ENCODE data around the gene DHRS13. TPM values are rescaled to one million over a fixed set of nuclear protein-coding genes. Genes with fewer than 3 reads are reported as not detected.

Gene DHRS13
- total and polyA plus RNA-seq, 2 experiments from 2014 or later, result 35.4 to 40.9 TPM

DNA sequence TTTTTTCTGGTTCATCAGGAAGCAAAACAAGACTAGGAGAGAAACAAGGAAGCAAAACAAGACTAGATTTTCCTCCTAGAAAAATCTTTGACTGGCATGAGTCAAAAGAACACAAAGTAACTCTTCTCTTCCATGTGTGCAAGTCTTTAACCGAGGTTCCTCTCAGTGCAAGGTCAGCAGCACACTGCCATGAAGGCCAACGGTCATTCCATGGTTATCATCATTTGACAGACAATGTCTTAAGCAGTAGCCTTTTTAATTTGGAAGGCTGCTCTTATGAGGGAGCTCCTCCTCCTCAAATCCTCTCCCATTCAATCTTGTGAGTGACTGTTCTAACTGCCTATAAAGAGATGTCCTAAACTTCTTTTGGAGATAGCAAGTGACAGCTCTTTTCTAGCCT lies 15.4 kb upstream of the DHRS13 start:
- Histone ChIP-seq H3K4me1 (ENCODE audit: low read depth) (no peaks in the 10 kb centered on the region), H3K4me3 (no peak overlapping the region), H3K27ac (no peak overlapping the region), H3K27me3 (no peaks in the 10 kb centered on the region), H3K36me3 (peaks cover 89% of the 10 kb centered on the region), H3K9me3 (ENCODE audit: low read depth) (no peaks in the 10 kb centered on the region)
- DNase-seq (ENCODE audit: low read depth in 1 of 2, low spot score in 1 of 2), result no peak
- TF ChIP-seq, protein P1, sequence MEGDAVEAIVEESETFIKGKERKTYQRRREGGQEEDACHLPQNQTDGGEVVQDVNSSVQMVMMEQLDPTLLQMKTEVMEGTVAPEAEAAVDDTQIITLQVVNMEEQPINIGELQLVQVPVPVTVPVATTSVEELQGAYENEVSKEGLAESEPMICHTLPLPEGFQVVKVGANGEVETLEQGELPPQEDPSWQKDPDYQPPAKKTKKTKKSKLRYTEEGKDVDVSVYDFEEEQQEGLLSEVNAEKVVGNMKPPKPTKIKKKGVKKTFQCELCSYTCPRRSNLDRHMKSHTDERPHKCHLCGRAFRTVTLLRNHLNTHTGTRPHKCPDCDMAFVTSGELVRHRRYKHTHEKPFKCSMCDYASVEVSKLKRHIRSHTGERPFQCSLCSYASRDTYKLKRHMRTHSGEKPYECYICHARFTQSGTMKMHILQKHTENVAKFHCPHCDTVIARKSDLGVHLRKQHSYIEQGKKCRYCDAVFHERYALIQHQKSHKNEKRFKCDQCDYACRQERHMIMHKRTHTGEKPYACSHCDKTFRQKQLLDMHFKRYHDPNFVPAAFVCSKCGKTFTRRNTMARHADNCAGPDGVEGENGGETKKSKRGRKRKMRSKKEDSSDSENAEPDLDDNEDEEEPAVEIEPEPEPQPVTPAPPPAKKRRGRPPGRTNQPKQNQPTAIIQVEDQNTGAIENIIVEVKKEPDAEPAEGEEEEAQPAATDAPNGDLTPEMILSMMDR (IDR thresholded peaks at IDR 0.05; ENCODE audit: low read depth, low read length), result no peak

DNA sequence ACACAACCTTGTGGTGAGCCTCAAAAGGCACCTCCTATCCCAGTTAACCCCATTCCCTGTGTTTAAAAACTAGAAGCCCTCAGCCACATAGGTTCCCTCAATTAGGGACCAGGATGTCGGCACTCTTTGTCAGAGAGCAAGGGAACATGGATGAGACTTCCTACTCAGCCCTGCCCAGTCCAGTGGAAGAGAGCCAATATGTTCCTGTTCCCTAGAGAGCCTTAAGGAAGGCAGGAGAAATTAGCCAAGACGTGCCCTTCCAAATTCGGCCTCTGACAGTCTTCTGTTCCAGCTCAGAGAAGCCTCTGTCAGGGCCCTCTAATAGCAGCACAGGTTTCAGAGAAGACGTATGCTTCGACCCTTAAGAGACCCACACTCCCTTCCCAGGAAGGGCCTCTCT lies 14.6 kb upstream of the DHRS13 start:
- Histone ChIP-seq H3K4me1 (ENCODE audit: low read depth) (no peaks in the 10 kb centered on the region), H3K27ac (no peak overlapping the region), H3K4me3 (no peak overlapping the region), H3K9me3 (ENCODE audit: low read depth) (no peaks in the 10 kb centered on the region), H3K27me3 (no peaks in the 10 kb centered on the region), H3K36me3 (peaks cover 88% of the 10 kb centered on the region)
- DNase-seq (ENCODE audit: low read depth in 1 of 2, low spot score in 1 of 2), result no peak
- TF ChIP-seq, protein P1 (IDR thresholded peaks at IDR 0.05; ENCODE audit: low read depth, low read length), result no peak

DNA sequence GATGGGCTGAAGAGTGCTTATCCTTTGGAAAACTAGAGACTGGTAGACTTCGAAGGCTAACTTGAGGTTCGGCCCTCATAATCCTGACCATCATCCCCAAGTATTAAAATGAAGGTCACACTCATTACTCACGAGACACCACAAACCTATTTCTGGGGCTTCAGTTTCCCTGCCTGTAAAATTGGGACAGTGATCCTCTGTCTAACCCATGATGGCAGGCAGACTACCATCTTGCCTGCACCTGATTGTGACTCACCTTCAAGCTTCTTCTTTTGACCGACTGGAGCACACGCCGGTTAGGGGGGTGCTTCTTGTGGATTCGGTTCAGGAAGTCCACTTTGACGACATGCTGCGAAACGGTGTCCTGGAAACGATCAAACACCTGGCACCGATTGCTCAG lies 14.2 kb upstream of the DHRS13 start:
- TF ChIP-seq, protein P1 (IDR thresholded peaks at IDR 0.05; ENCODE audit: low read depth, low read length), result no peak
- peaks cover 88% of the 10 kb centered on the region for H3K36me3 ChIP-seq
- no peak for DNase-seq (ENCODE audit: low read depth in 1 of 2, low spot score in 1 of 2)
- no peaks in the 10 kb centered on the region for H3K4me1 ChIP-seq (ENCODE audit: low read depth)
- no peak overlapping the region for H3K27ac ChIP-seq
- H3K4me3 ChIP-seq, result no peak overlapping the region
- no peaks in the 10 kb centered on the region for H3K27me3 ChIP-seq
- no peaks in the 10 kb centered on the region for H3K9me3 ChIP-seq (ENCODE audit: low read depth)

DNA sequence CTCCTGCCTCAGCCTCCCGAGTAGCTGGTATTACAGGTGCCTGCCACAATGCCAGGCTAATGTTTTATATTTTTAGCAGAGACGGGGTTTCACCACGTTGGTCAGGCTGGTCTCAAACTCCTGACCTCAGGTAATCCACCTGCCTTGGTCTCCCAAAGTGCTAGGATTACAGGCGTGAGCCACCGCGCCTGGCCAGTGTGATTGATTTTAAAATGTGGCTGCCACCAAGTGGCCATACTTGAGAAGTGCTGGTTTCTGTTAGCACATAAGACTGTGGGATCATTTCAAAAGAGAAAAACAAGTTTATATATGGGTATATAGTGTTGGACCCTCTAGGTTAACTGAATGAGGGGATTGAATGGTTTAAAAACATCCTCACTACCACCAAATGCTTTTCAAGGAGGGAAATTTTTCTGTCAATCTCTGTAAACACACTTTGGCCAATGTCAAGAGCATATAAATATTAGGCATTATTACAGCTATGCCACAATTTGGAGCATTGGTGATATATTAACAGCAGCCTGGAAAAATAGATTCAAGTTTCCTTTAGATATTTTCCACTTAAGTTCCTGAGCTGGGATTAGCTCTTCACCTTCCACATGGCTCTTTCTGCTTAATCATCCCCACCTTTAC lies 13.5 kb upstream of the DHRS13 start:
- H3K4me1 ChIP-seq (ENCODE audit: low read depth), result no peaks in the 10 kb centered on the region
- H3K36me3 ChIP-seq, result peaks cover 88% of the 10 kb centered on the region
- TF ChIP-seq, protein P1 (IDR thresholded peaks at IDR 0.05; ENCODE audit: low read depth, low read length), result peak; percentile 63
- no peak overlapping the region for H3K4me3 ChIP-seq
- H3K27me3 ChIP-seq, result no peaks in the 10 kb centered on the region
- no peaks in the 10 kb centered on the region for H3K9me3 ChIP-seq (ENCODE audit: low read depth)
- peak; percentile 37 to 60 for DNase-seq (ENCODE audit: low read depth in 1 of 2, low spot score in 1 of 2)
- no peak overlapping the region for H3K27ac ChIP-seq

DNA sequence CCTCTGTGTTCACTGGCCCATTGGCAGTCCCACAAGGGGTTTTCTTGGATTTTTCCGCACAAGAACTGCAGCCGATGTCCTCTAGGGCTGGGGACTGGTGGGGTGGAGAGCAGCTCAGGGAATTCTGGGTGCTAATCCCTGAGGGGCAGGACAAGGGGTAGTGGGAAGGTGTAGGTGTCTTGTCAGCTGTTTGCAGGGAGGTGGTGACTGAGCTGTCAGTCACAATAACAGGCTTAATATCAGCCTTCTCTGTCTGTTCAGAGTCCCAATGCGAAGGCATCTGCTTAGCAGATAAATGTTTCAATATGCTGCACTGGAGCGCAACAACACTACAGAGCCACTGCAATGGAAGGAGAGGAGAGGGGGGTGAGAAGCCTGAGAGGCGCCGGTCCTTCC lies 10.1 kb upstream of the DHRS13 start:
- Histone ChIP-seq H3K36me3 (peaks cover 90% of the 10 kb centered on the region), H3K4me3 (no peak overlapping the region), H3K9me3 (ENCODE audit: low read depth) (no peaks in the 10 kb centered on the region), H3K27me3 (no peaks in the 10 kb centered on the region), H3K27ac (no peak overlapping the region), H3K4me1 (ENCODE audit: low read depth) (no peaks in the 10 kb centered on the region)
- no peak for DNase-seq (ENCODE audit: low read depth in 1 of 2, low spot score in 1 of 2)
- TF ChIP-seq, protein P1 (IDR thresholded peaks at IDR 0.05; ENCODE audit: low read depth, low read length), result no peak

Data from cardiac muscle cell (in vitro differentiated cells and primary cell).